ENCODE measurements around the gene HELB. TPM values are rescaled to one million over a fixed set of nuclear protein-coding genes. Genes with fewer than 3 reads are reported as not detected.

Gene HELB
- total RNA-seq, 4 donors from 2014 or later: 1.3 to 5.0 (median 1.9) TPM

GRCh38 chr12:66380769-66381535 is 78.7 kb downstream of the HELB start:
- WGBS: 88% methylated on average over 5 of the region's 5 CpGs
- Histone ChIP-seq H3K27ac (replicated peaks in 1 of 4) (no peak overlapping the region), H3K36me3 (peaks cover 0 to 21% (median 0%) of the 10 kb centered on the region in 4 donors), H3K4me1 (no peaks in the 10 kb centered on the region), H3K9me3 (no peaks in the 10 kb centered on the region), H3K4me3 (no peak overlapping the region), H3K27me3 (no peaks in the 10 kb centered on the region)
- DNase-seq (ENCODE audit: extremely low spot score): no peak
- intact Hi-C loops (cut with DNase I): no loop called here
- TF ChIP-seq POLR2AphosphoS5 (IDR thresholded peaks at IDR 0.05): no peak
- TF ChIP-seq CTCF (IDR thresholded peaks at IDR 0.05): no peak
- no peak for TF ChIP-seq EP300 (IDR thresholded peaks at IDR 0.05)
- TF ChIP-seq POLR2A (IDR thresholded peaks at IDR 0.05; ENCODE audit: low read depth): no peak

- Histone ChIP-seq H3K9me3 (no peaks in the 10 kb centered on the region), H3K36me3 (peaks cover 0 to 12% (median 2%) of the 10 kb centered on the region in 4 donors), H3K27me3 (no peaks in the 10 kb centered on the region), H3K4me3 (no peak overlapping the region), H3K4me1 (no peaks in the 10 kb centered on the region), H3K27ac (replicated peaks in 1 of 4) (no peak overlapping the region)
- WGBS: 100% methylated on average over 1 of the region's 1 CpG
- TF ChIP-seq POLR2A (IDR thresholded peaks at IDR 0.05; ENCODE audit: low read depth) (no peak), CTCF (IDR thresholded peaks at IDR 0.05) (no peak), POLR2AphosphoS5 (IDR thresholded peaks at IDR 0.05) (no peak), EP300 (IDR thresholded peaks at IDR 0.05) (no peak)
- intact Hi-C loops (cut with DNase I): no loop called here
- DNase-seq (ENCODE audit: extremely low spot score): no peak
Measured at GRCh38 chr12:66387117-66387516, 84.8 kb downstream of the HELB start.

Other genes with a start within 250 kb of the HELB start
- 10 to 100 TPM in 1 of 4 donors, 1 to 10 TPM in 3; 5.8 to 12.6 (median 7.8) TPM for gene LLPH, start 171.7 kb upstream of the HELB start, total RNA-seq
- 100 to 1,000 TPM in 3 of 4 donors, 10 to 100 TPM in 1; 92.2 to 156 (median 115) TPM for gene TMBIM4, start 132.5 kb upstream of the HELB start, total RNA-seq
- gene IRAK3, start 113.3 kb upstream of the HELB start, total RNA-seq: 10 to 100 TPM; 12.2 to 21.5 (median 13.6) TPM

Data from esophagus muscularis mucosa (tissue), 4 donors.